ENCODE measurements around the gene SLC39A7. TPM values are rescaled to one million over a fixed set of nuclear protein-coding genes. Genes with fewer than 3 reads are reported as not detected.
A peak's percentile ranks its signal among the peaks of the same experiment; 100 is the strongest.

SLC39A7 gene
- total RNA-seq, 1 donor from 2014 or later: 140 TPM

GRCh38 chr6:33168284-33168601 is 32.4 kb upstream of the SLC39A7 start:
- no peak for DNase-seq (ENCODE audit: low spot score in 2 of 2, unreplicated experiment in 2 of 2)
- H3K4me1 Mint-ChIP-seq: peaks cover 4% of the 10 kb centered on the region
- no peak overlapping the region for H3K27ac Mint-ChIP-seq
- H3K27me3 Mint-ChIP-seq (ENCODE audit: low read depth): no peaks in the 10 kb centered on the region
- H3K4me3 Mint-ChIP-seq: no peak overlapping the region
- H3K36me3 Mint-ChIP-seq: no peaks in the 10 kb centered on the region
- no peaks in the 10 kb centered on the region for H3K9me3 Mint-ChIP-seq
- TF ChIP-seq CTCF (IDR thresholded peaks at IDR 0.05; ENCODE audit: unreplicated experiment): no peak

GRCh38 chr6:33168639-33169038 is 32.0 kb upstream of the SLC39A7 start:
- DNase-seq (ENCODE audit: low spot score in 2 of 2, unreplicated experiment in 2 of 2): no peak
- no peak for TF ChIP-seq CTCF (IDR thresholded peaks at IDR 0.05; ENCODE audit: unreplicated experiment)
- no peaks in the 10 kb centered on the region for H3K36me3 Mint-ChIP-seq
- no peak overlapping the region for H3K4me3 Mint-ChIP-seq
- H3K9me3 Mint-ChIP-seq: no peaks in the 10 kb centered on the region
- H3K27ac Mint-ChIP-seq: no peak overlapping the region
- H3K4me1 Mint-ChIP-seq: peaks cover 4% of the 10 kb centered on the region
- H3K27me3 Mint-ChIP-seq (ENCODE audit: low read depth): no peaks in the 10 kb centered on the region

- no peak overlapping the region for H3K27ac Mint-ChIP-seq
- DNase-seq (ENCODE audit: low spot score in 2 of 2, unreplicated experiment in 2 of 2): no peak
- H3K36me3 Mint-ChIP-seq: no peaks in the 10 kb centered on the region
- no peak overlapping the region for H3K4me3 Mint-ChIP-seq
- TF ChIP-seq CTCF (IDR thresholded peaks at IDR 0.05; ENCODE audit: unreplicated experiment): no peak
- no peaks in the 10 kb centered on the region for H3K9me3 Mint-ChIP-seq
- H3K4me1 Mint-ChIP-seq: peaks cover 4% of the 10 kb centered on the region
- H3K27me3 Mint-ChIP-seq (ENCODE audit: low read depth): no peaks in the 10 kb centered on the region
Observed at GRCh38 chr6:33169291-33170175, 31.1 kb upstream of the SLC39A7 start.

GRCh38 chr6:33170176-33171015 is 30.3 kb upstream of the SLC39A7 start:
- Mint-ChIP-seq H3K27me3 (ENCODE audit: low read depth) (no peaks in the 10 kb centered on the region), H3K36me3 (no peaks in the 10 kb centered on the region), H3K4me3 (no peak overlapping the region), H3K9me3 (no peaks in the 10 kb centered on the region), H3K27ac (no peak overlapping the region), H3K4me1 (peaks cover 4% of the 10 kb centered on the region)
- TF ChIP-seq CTCF (IDR thresholded peaks at IDR 0.05; ENCODE audit: unreplicated experiment): no peak
- peak in 1 of 2 experiments; percentile 26 for DNase-seq (ENCODE audit: low spot score in 2 of 2, unreplicated experiment in 2 of 2)

- Mint-ChIP-seq H3K4me3 (no peak overlapping the region), H3K27me3 (ENCODE audit: low read depth) (no peaks in the 10 kb centered on the region), H3K9me3 (no peaks in the 10 kb centered on the region), H3K36me3 (no peaks in the 10 kb centered on the region), H3K27ac (no peak overlapping the region), H3K4me1 (peaks cover 4% of the 10 kb centered on the region)
- no peak for DNase-seq (ENCODE audit: low spot score in 2 of 2, unreplicated experiment in 2 of 2)
- TF ChIP-seq CTCF (IDR thresholded peaks at IDR 0.05; ENCODE audit: unreplicated experiment): no peak
Observed at GRCh38 chr6:33171016-33171879, 29.4 kb upstream of the SLC39A7 start.

Data from mesothelial cell of epicardium (in vitro differentiated cells).